NCI-H460 (cell line): ENCODE data around the gene RRAGA. TPM values are rescaled to one million over a fixed set of nuclear protein-coding genes. Genes with fewer than 3 reads are reported as not detected.
"Not testable (repeated sequence)": the region's sequence is repeated elsewhere in the genome, so short reads cannot be mapped to it uniquely, and the experiment has no call there.

ENCODE experiments used
- DNase-seq: peaks from one replicate; pipeline ENCODE4 v3.0.0-alpha.2; 2016; ENCODE audit warnings: low read depth; ENCODE audit errors: extremely low read depth
- polyA plus RNA-seq: library from polyadenylated mRNA; depleted of rRNA; stranded (reverse); fragments of >200 nt; gene quantifications from 2 replicates; pipeline ENCODE4 v1.2.3, GENCODE V29; 2014; cell fraction: nucleus; rRNA removed
- total RNA-seq: library from RNA; depleted of rRNA; stranded (reverse); fragments of >200 nt; shearing (Covaris generic); gene quantifications from 2 replicates; pipeline ENCODE4 v1.2.3, GENCODE V29; 2014; rRNA removed

The RRAGA gene
- total RNA-seq, result 22.3 and 27.8 TPM in 2 replicates
- polyA plus RNA-seq, result 24.1 and 24.2 TPM in 2 replicates

GRCh38 chr9:19048966-19049916 is at the start of gene RRAGA:
TSS of gene RRAGA (plus strand) at chr9:19049427. CDS start at chr9:19049660, 233 bp downstream.
- DNase-seq, result peak; percentile 91

- DNase-seq, result no peak
Observed at GRCh38 chr9:19000133-19000532, 49.1 kb upstream of the RRAGA start.

- DNase-seq, result no peak
Observed at GRCh38 chr9:19009391-19009965, 39.7 kb upstream of the RRAGA start.

GRCh38 chr9:19018201-19018600 is 31.0 kb upstream of the RRAGA start:
- DNase-seq, result no peak

GRCh38 chr9:19020886-19021455 is 28.3 kb upstream of the RRAGA start:
- DNase-seq, result no peak

GRCh38 chr9:19021649-19022048 is 27.6 kb upstream of the RRAGA start:
- DNase-seq, result not testable (repeated sequence)

GRCh38 chr9:19022206-19022605 is 27.0 kb upstream of the RRAGA start:
- no peak for DNase-seq

GRCh38 chr9:19023078-19023477 is 26.1 kb upstream of the RRAGA start:
- no peak for DNase-seq

GRCh38 chr9:19026375-19026774 is 22.9 kb upstream of the RRAGA start:
- no peak for DNase-seq

GRCh38 chr9:19027825-19028224 is 21.4 kb upstream of the RRAGA start:
- DNase-seq, result no peak

GRCh38 chr9:19028835-19029451 is 20.3 kb upstream of the RRAGA start:
- peak; percentile 60 for DNase-seq

- no peak for DNase-seq
Observed at GRCh38 chr9:19030899-19031298, 18.3 kb upstream of the RRAGA start.

- DNase-seq, result no peak
Observed at GRCh38 chr9:19032406-19032805, 16.8 kb upstream of the RRAGA start.

GRCh38 chr9:19033015-19033414 is 16.2 kb upstream of the RRAGA start, which contains the start of gene SAXO1:
TSS of gene SAXO1 (minus strand) at chr9:19033209. CDS start at chr9:19032908, 301 bp downstream.
- no peak for DNase-seq

GRCh38 chr9:19036611-19037010 is 12.6 kb upstream of the RRAGA start:
- no peak for DNase-seq

GRCh38 chr9:19049917-19050636 is 850 bp downstream of the RRAGA start:
- DNase-seq, result no peak

GRCh38 chr9:19050637-19051591 is 1.7 kb downstream of the RRAGA start:
- DNase-seq, result no peak

GRCh38 chr9:19057033-19057432 is 7.8 kb downstream of the RRAGA start:
- no peak for DNase-seq

- DNase-seq, result no peak
Observed at GRCh38 chr9:19074229-19074628, 25.0 kb downstream of the RRAGA start.
